NB4 (cell line): Measurements from ENCODE around the gene STIM1.

ENCODE experiments used
- CTCF ChIP-seq: IDR thresholded peaks from one replicate; pipeline ENCODE4 v1.5.1; 2012; ENCODE audit warnings: low read depth, low read length
- MYC ChIP-seq: IDR thresholded peaks from 2 replicates; pipeline ENCODE4 v1.6.1; 2011; ENCODE audit warnings: low read depth, low read length
- POLR2A ChIP-seq: IDR thresholded peaks from 2 replicates; pipeline ENCODE4 v1.6.1; 2011; ENCODE audit warnings: mild to moderate bottlenecking; ENCODE audit not compliant: insufficient read length; ENCODE audit errors: extremely low read depth

- TF ChIP-seq CTCF (no peak), POLR2A (no peak), MYC (no peak)
Observed at GRCh38 chr11:3832816-3833215, 22.6 kb upstream of the STIM1 start.
